Glomerular visceral epithelial cell (primary cell): ENCODE measurements around the gene PRKAA1.
"Not testable (repeated sequence)": the region's sequence is repeated elsewhere in the genome, so short reads cannot be mapped to it uniquely, and the experiment has no call there.

Experiments
- DNase-seq: peaks from one replicate; pipeline ENCODE4 v3.0.0-alpha.2; 2016; ENCODE audit errors: extremely low spot score

PRKAA1 gene

GRCh38 chr5:40826489-40827187 lies 28.5 kb upstream of the PRKAA1 start:
- DNase-seq, result no peak

- not testable (repeated sequence) for DNase-seq
Measured at GRCh38 chr5:40825461-40826043, 27.4 kb upstream of the PRKAA1 start.

GRCh38 chr5:40823459-40823858 lies 25.3 kb upstream of the PRKAA1 start:
- no peak for DNase-seq

GRCh38 chr5:40813698-40814281 lies 15.6 kb upstream of the PRKAA1 start:
- DNase-seq, result no peak

GRCh38 chr5:40812125-40812524 lies 14.0 kb upstream of the PRKAA1 start:
- no peak for DNase-seq

- no peak for DNase-seq
Measured at GRCh38 chr5:40801771-40802562, 3.8 kb upstream of the PRKAA1 start.

GRCh38 chr5:40799258-40799657 lies 1.1 kb upstream of the PRKAA1 start:
- DNase-seq, result no peak

- DNase-seq, result no peak
Measured at GRCh38 chr5:40798801-40799210, 632 bp upstream of the PRKAA1 start.

GRCh38 chr5:40797273-40798011 lies 732 bp downstream of the PRKAA1 start:
- peak; percentile 81 for DNase-seq

GRCh38 chr5:40796487-40796889 lies 1.7 kb downstream of the PRKAA1 start:
- DNase-seq, result no peak

- DNase-seq, result not testable (repeated sequence)
Measured at GRCh38 chr5:40794877-40795276, 3.3 kb downstream of the PRKAA1 start.

GRCh38 chr5:40794340-40794739 lies 3.8 kb downstream of the PRKAA1 start:
- not testable (repeated sequence) for DNase-seq

GRCh38 chr5:40792691-40793090 lies 5.5 kb downstream of the PRKAA1 start:
- not testable (repeated sequence) for DNase-seq

- DNase-seq, result no peak
Measured at GRCh38 chr5:40791715-40792139, 6.4 kb downstream of the PRKAA1 start.

GRCh38 chr5:40790947-40791593 lies 7.1 kb downstream of the PRKAA1 start:
- DNase-seq, result no peak

- DNase-seq, result not testable (repeated sequence)
Measured at GRCh38 chr5:40788941-40789340, 9.2 kb downstream of the PRKAA1 start.

GRCh38 chr5:40787986-40788385 lies 10.2 kb downstream of the PRKAA1 start:
- no peak for DNase-seq

- not testable (repeated sequence) for DNase-seq
Measured at GRCh38 chr5:40786664-40787063, 11.5 kb downstream of the PRKAA1 start.

- no peak for DNase-seq
Measured at GRCh38 chr5:40784916-40785315, 13.3 kb downstream of the PRKAA1 start.

- DNase-seq, result no peak
Measured at GRCh38 chr5:40784027-40784653, 14.0 kb downstream of the PRKAA1 start.
